Measurements from ENCODE around the gene ANGPT4. TPM values are rescaled to one million over a fixed set of nuclear protein-coding genes. Genes with fewer than 3 reads are reported as not detected.

The ANGPT4 gene
- total RNA-seq, 1 experiment from 2014 or later: not detected

DNA sequence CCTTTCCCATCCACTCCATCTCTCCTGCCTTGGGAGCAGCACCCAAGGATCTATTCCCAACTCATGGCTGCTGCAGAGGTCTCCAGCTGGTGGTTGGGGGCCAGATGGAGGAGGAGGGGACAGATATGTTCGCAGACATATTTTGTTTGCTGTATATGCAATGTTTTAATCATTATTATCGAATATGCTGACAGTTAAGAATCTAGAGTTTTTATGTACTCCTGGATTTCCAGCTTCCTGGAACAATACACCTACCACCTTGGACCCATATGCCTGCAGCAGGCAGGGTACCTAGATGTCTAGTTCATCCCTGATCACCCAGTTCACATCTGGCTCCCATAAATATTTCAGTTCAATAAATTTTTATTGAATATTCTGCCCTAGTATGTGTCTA, 73.6 kb downstream of the ANGPT4 start:
- H3K4me1 ChIP-seq (ENCODE audit: control insufficient read depth, insufficient read depth, low read length): peaks cover 8% of the 10 kb centered on the region
- ChIA-PET POLR2A (no interaction called here), CTCF (interaction anchor here (0.6 kb wide), 1 partner anchor 24 kb away, joined by 6 read pairs; no protein-coding TSS in a partner anchor)
- DNase-seq (ENCODE audit: low read depth, low spot score): no peak
- H3K4me3 ChIP-seq (ENCODE audit: low read depth in 2 of 2, low read length in 2 of 2): no peak overlapping the region
- intact Hi-C loops (cut with micrococcal nuclease; ENCODE audit: unreplicated experiment): no loop called here
- no peaks in the 10 kb centered on the region for H3K9me3 ChIP-seq (ENCODE audit: control insufficient read depth, insufficient read depth, low read depth, low read length)
- H3K36me3 ChIP-seq (ENCODE audit: control insufficient read depth, insufficient read depth, low read length): peaks cover 3% of the 10 kb centered on the region; the same call in 1 of the 2 replicates
- TF ChIP-seq SIN3A (IDR thresholded peaks at IDR 0.05; ENCODE audit: borderline replicate concordance, insufficient read depth, low read depth, low read length) (no peak), POLR2AphosphoS5 (IDR thresholded peaks at IDR 0.05; ENCODE audit: low read depth, low read length) (no peak), TCF7L2 (IDR thresholded peaks at IDR 0.05; ENCODE audit: low read depth, low read length) (no peak)
- TF ChIP-seq, protein P1, sequence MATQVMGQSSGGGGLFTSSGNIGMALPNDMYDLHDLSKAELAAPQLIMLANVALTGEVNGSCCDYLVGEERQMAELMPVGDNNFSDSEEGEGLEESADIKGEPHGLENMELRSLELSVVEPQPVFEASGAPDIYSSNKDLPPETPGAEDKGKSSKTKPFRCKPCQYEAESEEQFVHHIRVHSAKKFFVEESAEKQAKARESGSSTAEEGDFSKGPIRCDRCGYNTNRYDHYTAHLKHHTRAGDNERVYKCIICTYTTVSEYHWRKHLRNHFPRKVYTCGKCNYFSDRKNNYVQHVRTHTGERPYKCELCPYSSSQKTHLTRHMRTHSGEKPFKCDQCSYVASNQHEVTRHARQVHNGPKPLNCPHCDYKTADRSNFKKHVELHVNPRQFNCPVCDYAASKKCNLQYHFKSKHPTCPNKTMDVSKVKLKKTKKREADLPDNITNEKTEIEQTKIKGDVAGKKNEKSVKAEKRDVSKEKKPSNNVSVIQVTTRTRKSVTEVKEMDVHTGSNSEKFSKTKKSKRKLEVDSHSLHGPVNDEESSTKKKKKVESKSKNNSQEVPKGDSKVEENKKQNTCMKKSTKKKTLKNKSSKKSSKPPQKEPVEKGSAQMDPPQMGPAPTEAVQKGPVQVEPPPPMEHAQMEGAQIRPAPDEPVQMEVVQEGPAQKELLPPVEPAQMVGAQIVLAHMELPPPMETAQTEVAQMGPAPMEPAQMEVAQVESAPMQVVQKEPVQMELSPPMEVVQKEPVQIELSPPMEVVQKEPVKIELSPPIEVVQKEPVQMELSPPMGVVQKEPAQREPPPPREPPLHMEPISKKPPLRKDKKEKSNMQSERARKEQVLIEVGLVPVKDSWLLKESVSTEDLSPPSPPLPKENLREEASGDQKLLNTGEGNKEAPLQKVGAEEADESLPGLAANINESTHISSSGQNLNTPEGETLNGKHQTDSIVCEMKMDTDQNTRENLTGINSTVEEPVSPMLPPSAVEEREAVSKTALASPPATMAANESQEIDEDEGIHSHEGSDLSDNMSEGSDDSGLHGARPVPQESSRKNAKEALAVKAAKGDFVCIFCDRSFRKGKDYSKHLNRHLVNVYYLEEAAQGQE (IDR thresholded peaks at IDR 0.05; ENCODE audit: insufficient read depth in 1 of 2, low read depth in 2 of 2, low read length in 1 of 2): no peak
- TF ChIP-seq, protein P2, sequence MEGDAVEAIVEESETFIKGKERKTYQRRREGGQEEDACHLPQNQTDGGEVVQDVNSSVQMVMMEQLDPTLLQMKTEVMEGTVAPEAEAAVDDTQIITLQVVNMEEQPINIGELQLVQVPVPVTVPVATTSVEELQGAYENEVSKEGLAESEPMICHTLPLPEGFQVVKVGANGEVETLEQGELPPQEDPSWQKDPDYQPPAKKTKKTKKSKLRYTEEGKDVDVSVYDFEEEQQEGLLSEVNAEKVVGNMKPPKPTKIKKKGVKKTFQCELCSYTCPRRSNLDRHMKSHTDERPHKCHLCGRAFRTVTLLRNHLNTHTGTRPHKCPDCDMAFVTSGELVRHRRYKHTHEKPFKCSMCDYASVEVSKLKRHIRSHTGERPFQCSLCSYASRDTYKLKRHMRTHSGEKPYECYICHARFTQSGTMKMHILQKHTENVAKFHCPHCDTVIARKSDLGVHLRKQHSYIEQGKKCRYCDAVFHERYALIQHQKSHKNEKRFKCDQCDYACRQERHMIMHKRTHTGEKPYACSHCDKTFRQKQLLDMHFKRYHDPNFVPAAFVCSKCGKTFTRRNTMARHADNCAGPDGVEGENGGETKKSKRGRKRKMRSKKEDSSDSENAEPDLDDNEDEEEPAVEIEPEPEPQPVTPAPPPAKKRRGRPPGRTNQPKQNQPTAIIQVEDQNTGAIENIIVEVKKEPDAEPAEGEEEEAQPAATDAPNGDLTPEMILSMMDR (IDR thresholded peaks at IDR 0.05): no peak
- H3K27me3 ChIP-seq (ENCODE audit: control insufficient read depth, insufficient read depth, low read length): no peaks in the 10 kb centered on the region
- no peak for ATAC-seq
- BruUV-seq (replicated peaks): no TSS peak
- in situ Hi-C loops (cut with HindIII; ENCODE audit: low pct_unique_long_range_greater_than_20kb, low sequenced_read_pairs): no loop called here
- H3K27ac ChIP-seq (ENCODE audit: low read length): no peak overlapping the region

DNA sequence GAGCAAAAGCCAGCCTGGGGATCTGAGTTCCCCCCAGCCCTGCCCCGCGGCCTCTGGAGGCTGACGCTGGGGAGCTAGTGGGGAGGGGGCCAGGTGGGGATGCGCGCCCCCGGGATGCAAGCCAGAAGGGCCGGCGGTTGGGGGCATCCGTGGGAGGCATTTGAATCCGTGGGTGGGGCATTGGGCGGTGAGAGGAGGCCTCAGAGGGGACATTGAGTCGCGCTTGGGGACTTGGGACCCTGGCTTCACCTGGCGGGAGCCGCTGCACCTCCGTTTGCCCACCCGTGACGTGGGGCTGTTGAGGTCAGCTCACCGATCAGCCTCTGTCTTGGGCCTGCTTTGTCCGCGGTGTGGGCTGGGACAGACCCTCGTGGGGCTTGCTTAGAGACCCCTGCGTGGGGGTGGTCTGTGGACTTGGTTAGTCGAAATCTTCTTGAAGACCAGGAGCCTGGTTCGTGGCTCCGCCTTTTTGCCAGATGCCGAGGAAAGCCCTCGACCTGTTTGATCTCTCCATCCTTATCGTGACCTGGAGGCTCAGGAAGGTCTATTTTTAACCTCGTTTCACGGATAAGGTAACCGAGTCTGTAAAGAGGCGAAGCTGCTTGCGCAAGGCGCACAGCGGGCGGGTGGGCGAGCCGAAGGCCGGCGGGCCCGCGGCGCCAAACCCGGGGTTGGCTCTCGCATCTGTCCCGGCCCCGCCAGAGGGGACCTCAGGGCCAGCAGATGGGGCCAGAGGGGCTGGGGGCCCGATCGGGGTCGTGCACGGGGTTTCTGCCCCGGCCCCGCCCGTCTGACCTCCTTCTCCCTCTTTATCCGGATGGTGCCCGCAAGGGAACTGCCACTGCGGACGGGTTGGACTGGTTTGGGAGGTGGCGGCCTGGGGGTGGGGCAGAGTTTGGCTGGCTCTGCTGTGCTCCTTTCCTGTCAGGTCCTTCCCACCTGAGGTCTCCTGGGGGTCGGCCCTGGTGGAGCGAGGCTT, 74.3 kb downstream of the ANGPT4 start:
- ChIA-PET POLR2A (no interaction called here), CTCF (interaction anchor here (0.6 kb wide), 1 partner anchor 24 kb away, joined by 6 read pairs; no protein-coding TSS in a partner anchor)
- Histone ChIP-seq H3K27ac (ENCODE audit: low read length) (0 out of 2 replicates have a peak overlapping the region, but pooled peaks have one; percentile 23), H3K4me3 (ENCODE audit: low read depth in 2 of 2, low read length in 2 of 2) (peak overlapping the region; percentile 50), H3K36me3 (ENCODE audit: control insufficient read depth, insufficient read depth, low read length) (peaks cover 3% of the 10 kb centered on the region; the same call in 1 of the 2 replicates), H3K9me3 (ENCODE audit: control insufficient read depth, insufficient read depth, low read depth, low read length) (no peaks in the 10 kb centered on the region), H3K27me3 (ENCODE audit: control insufficient read depth, insufficient read depth, low read length) (no peaks in the 10 kb centered on the region), H3K4me1 (ENCODE audit: control insufficient read depth, insufficient read depth, low read length) (peaks cover 8% of the 10 kb centered on the region)
- BruUV-seq (replicated peaks): no TSS peak
- ATAC-seq (no peak), DNase-seq (ENCODE audit: low read depth, low spot score) (no peak)
- TF ChIP-seq SIN3A (IDR thresholded peaks at IDR 0.05; ENCODE audit: borderline replicate concordance, insufficient read depth, low read depth, low read length): no peak
- TF ChIP-seq POLR2AphosphoS5 (IDR thresholded peaks at IDR 0.05; ENCODE audit: low read depth, low read length): no peak
- TF ChIP-seq, protein P2 (IDR thresholded peaks at IDR 0.05): no peak
- TF ChIP-seq TCF7L2 (IDR thresholded peaks at IDR 0.05; ENCODE audit: low read depth, low read length): no peak
- TF ChIP-seq, protein P1 (IDR thresholded peaks at IDR 0.05; ENCODE audit: insufficient read depth in 1 of 2, low read depth in 2 of 2, low read length in 1 of 2): no peak
- intact Hi-C loops (cut with micrococcal nuclease; ENCODE audit: unreplicated experiment) (no loop called here), in situ Hi-C loops (cut with HindIII; ENCODE audit: low pct_unique_long_range_greater_than_20kb, low sequenced_read_pairs) (no loop called here)
